HL-60/S4 (cell line): ENCODE measurements around the gene FBXW2.

ENCODE experiments used
- in situ Hi-C: fragments of 300-500 bp; cut with MboI; formaldehyde crosslinking; loops from 2 replicates; pipeline ENCODE4 v1.14.3; 2022; ENCODE audit warnings: low sequenced_read_pairs

Gene FBXW2

DNA sequence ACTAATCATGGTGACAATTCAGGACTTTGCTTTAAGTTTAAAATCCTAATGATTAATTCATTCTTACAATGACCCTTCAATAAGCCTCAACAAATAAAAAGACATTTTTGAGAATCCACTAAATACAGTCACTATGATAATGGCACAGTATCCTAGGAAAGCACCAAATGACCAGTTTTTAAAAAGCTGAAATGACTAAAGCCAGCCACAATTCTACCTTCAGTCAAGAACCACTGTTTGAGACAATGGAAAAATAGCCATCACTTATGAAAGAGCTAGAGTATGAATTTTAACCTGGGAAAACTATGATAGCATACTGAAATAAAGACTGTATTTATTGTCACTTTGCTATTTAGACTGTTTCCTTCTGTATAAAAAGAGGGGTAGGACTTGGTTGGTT, 14.0 kb downstream of the FBXW2 start:
- in situ Hi-C loops, result no loop called here

DNA sequence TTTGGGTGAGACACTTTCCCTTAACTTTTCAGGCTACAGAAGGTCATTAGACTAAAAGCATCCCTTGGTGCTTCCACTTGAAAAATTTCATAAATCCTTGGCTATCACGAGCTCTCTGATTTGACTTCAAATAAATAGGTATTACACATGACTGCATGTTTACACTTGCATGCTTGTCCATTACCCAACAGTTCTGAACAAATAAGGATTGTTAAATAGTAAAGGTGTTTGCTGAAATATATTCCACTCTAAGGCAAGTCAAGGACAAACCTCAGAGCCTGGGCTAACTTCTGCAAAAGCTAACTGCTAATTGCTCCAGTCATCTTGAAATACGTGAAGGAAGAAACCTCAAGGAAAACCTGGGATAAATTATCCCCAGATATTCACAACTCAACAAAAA, 14.5 kb downstream of the FBXW2 start:
- in situ Hi-C loops, result no loop called here

DNA sequence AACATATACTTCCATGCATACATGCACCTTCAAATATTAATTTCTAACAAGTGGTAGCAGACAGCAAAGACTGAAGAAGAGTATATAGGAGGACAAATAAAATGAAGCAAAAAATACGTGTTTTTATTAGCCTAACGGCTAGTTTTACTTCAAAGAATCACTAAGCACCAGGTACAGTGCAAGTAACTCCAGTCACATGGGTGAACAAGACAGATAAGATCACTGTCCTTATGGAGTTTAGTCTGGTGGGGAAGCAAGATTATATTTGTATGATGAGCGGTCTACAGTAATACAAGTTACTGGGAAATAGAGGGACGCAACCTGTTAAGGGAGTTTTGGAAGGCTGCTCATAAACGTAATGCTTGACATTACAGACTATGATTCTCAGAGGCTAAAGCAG, 16.0 kb downstream of the FBXW2 start:
- in situ Hi-C loops, result no loop called here

DNA sequence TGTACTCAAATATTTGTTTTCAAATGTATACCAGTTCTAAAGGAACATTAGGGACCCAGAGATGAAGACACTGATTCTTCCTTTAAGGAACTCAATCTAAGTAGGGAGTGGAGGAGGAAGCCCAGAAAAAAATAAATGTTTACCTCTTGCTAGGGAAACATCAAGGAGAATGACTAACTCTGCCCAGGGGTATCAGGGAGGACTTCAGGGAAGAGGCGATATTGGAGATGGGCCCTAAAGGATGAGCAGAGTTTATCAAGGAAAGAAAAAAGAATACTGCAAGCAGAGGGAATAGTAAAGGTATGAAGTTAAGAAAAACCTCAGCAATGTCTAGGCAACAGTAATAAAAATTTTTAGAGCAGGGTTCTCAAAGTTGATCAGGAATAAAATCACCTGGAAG, 16.4 kb downstream of the FBXW2 start:
- in situ Hi-C loops, result no loop called here

DNA sequence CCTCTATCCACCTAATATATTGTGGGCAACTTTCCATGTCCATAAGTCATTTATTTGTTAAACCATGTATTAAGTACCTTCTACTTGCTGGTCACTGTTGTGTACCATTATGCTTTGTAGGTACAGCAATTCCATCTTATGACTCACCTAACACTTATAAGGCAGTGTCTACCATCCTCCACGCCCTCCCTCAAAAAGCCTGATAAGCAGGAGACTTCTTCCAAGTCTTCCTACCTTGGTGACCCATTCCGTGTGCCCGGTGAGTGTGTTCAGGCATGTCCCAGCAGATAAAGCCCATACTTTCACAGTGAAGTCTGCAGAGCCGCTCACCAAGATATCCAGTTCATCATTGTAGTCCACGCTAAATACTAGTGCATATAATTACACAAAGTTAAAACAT, 17.4 kb downstream of the FBXW2 start:
- in situ Hi-C loops, result no loop called here

DNA sequence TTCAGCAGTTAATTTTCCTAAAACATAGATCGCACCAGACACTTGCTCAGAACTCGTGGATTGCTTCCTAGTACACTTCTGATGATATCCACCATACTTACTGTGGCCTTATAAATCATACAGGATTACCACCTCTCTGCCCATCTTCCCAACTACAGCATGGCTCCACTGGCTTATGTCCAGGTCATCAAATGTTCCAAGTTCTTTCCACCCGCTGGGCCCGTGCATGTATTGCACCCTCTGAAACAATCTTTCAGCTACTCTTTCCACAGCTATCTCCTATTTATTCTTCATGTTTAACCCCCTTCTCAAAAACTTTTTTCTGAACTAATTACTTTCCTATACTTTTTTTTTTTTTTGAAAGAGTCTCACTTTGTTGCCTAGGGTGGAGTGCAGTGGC, 18.5 kb downstream of the FBXW2 start:
- in situ Hi-C loops, result no loop called here

DNA sequence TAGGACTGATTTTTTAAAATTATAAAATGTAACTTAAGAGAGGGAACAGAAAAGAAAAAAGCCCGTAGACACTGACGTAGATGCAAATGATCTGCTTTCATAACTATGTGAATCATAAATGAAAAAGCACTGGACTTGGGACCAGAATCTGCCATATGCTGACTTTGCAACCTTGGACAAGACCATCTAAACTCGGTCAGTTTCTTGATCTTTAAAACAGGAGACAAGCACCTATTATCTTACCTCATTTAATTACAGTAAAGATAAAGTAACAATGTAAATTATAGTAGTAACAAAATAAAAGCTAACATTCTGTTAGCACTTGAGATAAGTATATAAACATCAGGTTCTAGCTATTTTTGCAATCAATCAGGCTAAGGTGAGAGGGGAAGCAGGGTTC, 20.0 kb downstream of the FBXW2 start:
- in situ Hi-C loops, result no loop called here

DNA sequence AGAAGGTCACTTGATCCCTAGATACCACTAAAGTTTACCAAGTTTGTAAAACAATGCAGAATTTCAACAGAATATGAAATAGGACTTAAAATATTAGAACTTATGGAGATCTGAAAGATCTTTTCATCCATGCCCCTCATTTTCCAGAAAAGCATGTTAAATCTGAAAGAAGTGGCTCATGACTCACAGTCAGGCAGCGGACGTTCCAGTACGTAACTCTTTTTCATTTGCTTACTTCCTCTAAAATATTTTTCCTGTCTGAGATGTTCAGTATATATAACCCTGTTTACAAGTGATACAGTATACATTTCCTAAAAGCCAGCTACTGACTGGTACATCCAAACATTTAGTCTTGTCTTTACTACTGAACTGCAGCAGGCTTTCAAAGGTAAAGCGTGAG, 22.3 kb downstream of the FBXW2 start:
- in situ Hi-C loops, result no loop called here

DNA sequence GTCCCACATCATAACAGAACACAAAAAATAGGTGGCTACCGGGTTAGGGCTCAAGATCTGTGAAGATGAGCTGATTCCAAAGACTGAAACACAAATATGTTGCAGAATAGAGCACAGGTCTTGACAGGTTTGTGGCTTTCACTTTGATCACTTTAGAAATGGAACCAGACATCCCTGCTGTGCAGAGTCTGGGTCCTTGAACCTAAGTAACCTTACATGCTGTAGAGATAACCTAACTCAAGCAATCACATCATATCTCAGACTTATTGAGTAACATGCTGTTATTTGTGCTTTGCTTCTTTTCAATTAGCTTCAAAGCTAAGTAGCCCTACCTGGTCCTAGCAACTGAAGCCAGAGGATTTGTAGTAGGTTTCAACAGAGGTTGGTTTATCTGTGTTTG, 24.3 kb downstream of the FBXW2 start:
- in situ Hi-C loops, result no loop called here

DNA sequence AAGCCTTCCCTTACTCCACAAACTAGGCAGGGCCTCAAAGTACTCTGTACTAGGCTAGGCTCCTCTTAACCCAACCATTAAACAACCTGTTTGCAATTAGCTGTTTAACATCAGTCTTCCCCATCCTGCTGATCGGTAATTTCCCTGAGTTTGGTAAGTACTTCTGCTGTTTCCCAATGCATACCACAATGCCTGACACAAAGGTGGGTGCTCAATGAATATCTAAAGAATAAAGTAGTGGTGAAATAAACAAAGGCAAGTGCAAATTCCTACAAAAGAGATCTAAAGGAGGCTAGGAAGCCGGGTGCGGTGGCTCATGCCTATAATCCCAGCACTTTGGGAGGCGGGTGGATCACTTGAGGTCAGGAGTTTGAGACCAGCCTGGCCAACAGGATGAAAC, 25.0 kb downstream of the FBXW2 start:
- in situ Hi-C loops, result no loop called here

DNA sequence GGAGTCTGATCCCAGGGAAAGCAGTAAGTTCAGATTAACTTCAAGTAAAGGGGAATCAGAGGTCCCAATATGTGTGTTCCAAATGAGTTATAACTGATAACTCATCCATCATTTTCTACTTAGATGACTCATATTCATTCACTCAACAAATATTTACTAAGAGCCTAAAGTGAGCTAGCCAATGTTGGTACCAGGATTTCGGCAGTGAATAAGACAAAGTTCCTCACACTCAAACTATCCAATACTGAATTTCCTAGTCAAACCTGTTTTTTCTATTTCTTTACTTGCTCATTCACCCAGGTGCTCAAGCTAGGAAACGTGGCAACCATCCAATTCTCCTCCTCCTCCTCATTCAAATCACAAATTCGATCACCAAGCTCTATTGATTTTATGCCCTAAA, 25.8 kb downstream of the FBXW2 start:
- in situ Hi-C loops, result no loop called here

DNA sequence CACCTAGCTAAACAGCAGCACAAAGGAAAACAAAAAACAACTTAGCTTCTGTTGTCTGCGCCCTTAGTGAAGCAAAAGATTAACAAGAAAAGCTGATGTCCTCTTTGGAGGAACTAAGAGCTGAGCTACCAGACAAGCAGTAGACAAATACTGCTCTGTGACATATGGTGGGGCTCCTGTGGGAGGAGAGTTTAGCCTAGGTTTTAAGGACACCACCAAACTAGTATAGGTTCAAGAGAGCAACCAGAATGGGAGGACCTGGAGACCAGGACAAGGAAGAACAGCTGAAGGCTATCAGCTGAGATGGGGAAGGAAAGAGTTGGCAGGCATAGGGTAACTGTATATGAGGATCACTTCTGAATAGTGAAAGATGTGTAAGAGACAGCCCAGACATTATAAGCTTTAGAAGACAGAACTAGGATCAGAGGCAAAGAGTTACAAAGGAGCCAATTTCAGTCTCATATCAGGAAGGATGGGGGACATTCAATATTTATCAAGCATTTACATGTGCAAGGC, 27.2 kb downstream of the FBXW2 start:
- in situ Hi-C loops, result no loop called here

DNA sequence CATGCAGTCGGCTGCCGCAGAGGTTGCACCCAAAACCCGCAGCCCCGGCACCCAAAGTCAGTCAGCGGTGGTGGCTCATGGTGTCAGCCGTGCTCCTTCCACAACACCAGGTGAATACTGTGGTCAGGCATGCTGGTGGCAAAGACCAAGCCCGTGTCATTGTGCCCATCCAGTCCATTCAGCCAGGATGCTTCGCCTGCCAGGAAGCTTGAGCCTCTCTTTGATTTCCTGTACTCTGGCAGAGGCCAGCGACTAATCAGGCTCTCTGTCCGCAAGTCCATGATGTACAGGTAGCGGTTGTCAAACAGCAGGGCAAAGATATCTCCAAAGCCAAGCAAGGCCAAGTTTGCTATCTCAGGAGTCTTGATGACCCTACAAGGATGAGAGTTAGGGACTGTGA, 28.7 kb downstream of the FBXW2 start:
- in situ Hi-C loops, result no loop called here

DNA sequence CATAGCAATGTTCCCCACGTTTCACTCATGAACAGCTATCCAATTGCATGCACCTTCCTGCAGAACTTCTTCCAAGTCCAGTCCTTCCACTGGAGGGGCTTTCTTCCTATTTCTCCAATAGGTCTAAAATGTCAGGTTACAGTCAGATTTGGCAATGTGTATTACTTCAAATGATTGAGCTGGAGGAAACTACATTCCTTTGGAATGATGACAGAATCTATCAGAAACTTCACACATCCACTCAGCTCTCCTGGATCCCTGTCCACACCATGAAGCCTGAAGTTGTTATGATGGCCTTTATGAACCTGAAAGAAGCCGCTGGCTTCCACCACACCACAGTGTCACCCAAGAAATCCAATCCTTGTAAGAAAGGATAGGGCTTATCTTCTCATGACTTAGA, 32.2 kb downstream of the FBXW2 start:
- in situ Hi-C loops, result no loop called here

DNA sequence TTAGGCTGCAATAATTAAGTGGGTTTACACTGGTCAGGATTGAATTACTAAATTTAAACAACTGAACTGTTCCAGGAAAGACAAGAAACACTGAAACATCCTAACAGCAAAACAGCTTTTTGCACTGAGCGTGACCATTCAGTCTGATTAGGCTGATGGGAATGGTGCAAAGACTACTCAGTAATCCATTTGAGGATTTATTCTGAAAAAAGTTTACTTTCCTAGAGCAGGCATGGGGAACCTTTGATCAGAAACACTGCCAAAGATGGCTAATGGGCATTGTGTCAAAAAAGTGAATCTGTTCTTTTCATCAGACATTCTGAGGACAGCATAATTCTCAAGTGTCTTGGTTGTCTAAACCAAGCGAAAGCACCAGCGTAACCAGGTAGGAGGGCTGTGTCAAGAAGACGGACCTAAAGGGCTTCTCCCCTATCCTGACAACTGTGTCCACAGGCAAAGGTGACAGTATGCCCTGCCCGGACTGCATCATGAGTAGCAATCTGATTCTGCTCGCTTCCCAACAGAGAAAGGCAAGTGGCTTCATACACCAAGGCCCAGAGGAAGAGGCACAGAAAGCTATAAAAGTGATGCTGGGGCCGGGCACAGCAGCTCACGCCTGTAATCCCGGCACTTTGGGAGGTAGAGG, 33.3 kb downstream of the FBXW2 start:
- in situ Hi-C loops, result loop anchor here (10.0 kb wide), 1 partner anchor 305 kb away; no protein-coding TSS in a partner anchor

DNA sequence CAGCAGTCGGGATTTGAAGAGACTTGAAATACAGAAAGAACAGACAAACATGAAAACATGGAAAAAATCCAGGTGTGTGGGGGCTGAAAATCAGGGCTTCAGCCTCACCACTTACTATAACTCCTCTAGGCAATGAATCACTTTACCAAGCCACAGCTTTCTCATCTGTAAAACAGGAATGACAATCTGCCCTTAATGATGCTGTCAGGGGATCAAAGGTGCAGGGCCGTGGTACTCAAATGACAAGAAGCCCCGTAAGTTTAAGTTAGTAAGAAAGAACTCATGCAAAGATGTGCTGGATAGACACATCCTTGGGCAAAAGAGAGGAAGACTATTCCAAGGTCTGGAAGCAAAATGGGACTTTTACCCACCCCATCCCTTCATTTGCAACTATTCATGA, 34.7 kb downstream of the FBXW2 start:
- in situ Hi-C loops, result loop anchor here (10.0 kb wide), 1 partner anchor 306 kb away; no protein-coding TSS in a partner anchor

DNA sequence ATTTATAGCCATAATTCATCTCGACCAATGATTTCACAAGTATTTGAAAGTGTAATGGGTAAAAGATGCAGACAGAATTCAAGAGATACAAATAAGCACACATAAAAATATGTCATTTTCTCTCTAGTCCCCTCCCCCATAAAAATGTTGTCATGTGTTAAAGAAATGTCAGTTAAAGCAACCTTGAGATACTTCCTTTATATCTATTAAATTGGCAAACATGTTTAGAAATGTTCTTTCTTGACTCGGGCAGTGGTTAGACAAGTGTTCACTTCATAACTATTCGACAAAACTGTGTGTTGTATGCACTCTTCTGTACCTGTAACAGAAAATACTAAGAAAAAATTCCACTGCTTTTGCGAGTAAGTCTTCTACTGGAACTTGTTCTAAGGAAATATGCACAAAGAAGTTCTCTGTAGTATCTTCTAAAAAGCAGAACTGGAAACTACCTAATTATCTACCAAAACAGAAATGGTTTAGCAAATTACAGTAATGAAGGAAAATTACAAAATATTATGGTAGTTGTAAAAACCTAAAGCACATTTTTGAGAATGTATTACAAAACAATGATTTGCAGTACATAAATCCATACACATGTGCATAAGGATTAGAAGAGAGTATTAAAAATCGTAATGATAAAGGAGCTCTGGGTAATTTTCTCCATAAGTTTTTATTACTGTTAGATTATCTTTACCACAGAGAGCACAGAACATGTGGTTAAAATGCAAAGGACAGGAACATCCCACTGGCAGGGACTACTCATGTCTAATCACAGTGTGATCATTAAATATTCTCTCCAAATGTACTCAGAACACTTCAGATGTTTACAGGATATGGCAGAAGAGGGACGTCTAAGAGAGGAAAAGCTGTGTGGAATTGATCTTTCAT, 35.9 kb downstream of the FBXW2 start:
- in situ Hi-C loops, result loop anchor here (10.0 kb wide), 1 partner anchor 308 kb away; no protein-coding TSS in a partner anchor

DNA sequence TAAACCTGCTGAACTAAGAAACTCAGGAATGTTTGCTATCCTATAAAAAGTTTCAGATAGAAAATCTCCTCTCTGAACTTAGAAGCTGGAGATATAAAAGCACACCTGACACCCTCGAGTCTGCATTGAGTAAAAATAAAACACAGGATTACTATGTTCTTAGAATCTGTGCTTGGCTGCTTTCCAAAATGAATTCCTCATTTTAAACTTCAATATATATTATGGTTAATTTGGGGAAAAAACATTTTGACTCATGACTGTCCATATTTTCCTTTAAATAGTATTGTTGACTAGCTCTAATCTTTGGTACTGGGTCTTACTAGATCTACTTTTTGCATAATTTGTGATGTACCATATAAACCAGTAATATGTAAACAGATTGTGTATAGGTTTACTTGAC, 36.7 kb downstream of the FBXW2 start:
- in situ Hi-C loops, result loop anchor here (10.0 kb wide), 1 partner anchor 308 kb away; no protein-coding TSS in a partner anchor

DNA sequence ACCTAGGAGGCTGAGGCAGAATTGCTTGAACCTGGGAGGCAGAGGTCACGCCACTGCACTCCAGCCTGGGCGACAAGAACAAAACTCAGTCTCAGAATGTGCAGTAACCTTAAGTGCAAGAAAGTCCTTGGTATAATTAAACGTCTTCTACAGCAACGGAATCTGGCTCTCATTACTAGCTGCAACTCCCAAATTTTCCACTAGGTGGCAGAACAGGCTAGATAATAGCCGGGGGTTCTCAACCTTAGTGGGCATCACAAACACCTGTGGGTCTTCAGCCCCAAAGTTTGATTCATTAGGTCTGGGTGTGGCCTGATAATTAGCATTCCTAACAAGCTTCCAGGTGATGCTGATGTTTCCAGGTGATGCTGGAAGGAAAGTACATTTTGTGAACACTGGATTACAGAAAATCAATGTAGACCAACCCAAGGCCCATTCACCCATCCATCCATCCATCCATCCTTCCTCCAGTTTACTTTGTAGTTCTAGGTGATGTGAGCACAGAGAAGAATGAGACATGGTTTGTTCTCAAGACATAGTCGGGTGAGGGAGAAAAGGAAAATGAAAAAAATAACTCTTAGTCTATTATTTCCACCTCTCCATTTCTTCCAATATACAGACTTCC, 37.3 kb downstream of the FBXW2 start:
- in situ Hi-C loops, result loop anchor here (10.0 kb wide), 1 partner anchor 309 kb away; no protein-coding TSS in a partner anchor

DNA sequence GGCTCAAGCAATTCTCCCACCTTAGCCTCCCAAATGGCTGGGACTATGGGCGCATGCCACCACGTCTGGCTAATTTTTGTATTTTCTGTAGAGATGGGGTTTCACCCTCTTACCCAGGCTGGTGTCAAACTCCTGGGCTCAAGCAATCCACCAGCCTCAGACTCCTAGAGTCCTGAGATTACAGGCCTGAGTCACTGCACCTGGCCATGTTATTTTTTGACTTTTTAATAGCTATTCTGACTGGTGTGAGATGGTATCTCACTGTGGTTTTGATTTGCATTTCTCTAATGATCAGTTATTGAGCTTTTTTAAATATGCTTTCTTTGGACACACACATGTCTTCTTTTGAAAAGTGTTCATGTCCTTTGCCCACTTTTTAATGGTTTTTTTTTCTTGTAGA, 38.2 kb downstream of the FBXW2 start:
- in situ Hi-C loops, result loop anchor here (10.0 kb wide), 1 partner anchor 310 kb away; no protein-coding TSS in a partner anchor

DNA sequence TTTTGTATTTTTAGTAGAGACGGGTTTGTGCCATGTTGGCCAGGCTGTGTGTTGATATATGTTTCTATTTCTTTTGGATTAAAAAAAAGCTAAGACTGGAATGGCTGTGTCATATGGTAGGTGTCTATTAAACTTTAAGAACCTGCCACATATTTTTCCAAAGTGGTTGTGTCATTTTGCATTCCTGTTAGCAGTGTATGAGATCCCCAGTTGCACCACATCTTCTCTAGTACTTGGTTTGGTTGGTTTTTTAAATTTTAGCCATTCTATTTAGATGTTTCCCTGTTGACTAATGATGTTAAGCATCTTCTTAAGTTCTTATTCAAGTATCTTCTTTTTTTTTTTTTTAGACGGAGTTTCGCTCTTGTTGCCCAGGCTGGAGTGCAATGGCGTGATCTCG, 42.8 kb downstream of the FBXW2 start:
- in situ Hi-C loops, result loop anchor here (10.0 kb wide), 1 partner anchor 314 kb away; no protein-coding TSS in a partner anchor
